Right lobe of liver (tissue), 6 donors: ENCODE measurements around the gene CELF4. TPM values are rescaled to one million over a fixed set of nuclear protein-coding genes. Genes with fewer than 3 reads are reported as not detected.
A peak's percentile ranks its signal among the peaks of the same experiment; 100 is the strongest.

Source experiments
- ATAC-seq, 4 donors: fragments of 200-7000 bp; cut with Tn5 transposase; one replicate each; pipeline ENCODE4 v1.9.1; 2020; ENCODE audit warnings: mild to moderate bottlenecking in 4 of 4, moderate library complexity in 4 of 4
- DNase-seq, 3 donors: peaks; one replicate each; pipeline ENCODE4 v3.0.0-alpha.2; 2020
- H3K27ac ChIP-seq, 3 donors: fragments of 200-600 bp; one replicate each; pipeline ENCODE4 v1.8.0; 2022
- H3K27me3 ChIP-seq, 2 donors: fragments of 200-600 bp; one replicate each; pipeline ENCODE4 v1.8.0; 2022
- H3K36me3 ChIP-seq, 4 donors: fragments of 200-600 bp; sonication (generic) in 1 of 4; one replicate each; pipeline versions ENCODE4 v1.5.1 to v1.8.0; 2017 to 2022; ENCODE audit warnings: control low read depth in 1 of 4
- H3K4me1 ChIP-seq, 4 donors: fragments of 200-600 bp; sonication (generic) in 1 of 4; one replicate each; pipeline versions ENCODE4 v1.5.1 to v1.8.0; 2017 to 2022; ENCODE audit warnings: control low read depth in 1 of 4
- H3K4me3 ChIP-seq, 3 donors: fragments of 200-600 bp; one replicate each; pipeline ENCODE4 v1.8.0; 2022
- H3K9me3 ChIP-seq, 4 donors: fragments of 200-600 bp; sonication (generic) in 1 of 4; one replicate each; pipeline versions ENCODE4 v1.5.1 to v1.8.0; 2017 to 2022; ENCODE audit warnings: control low read depth in 1 of 4
- POLR2A ChIP-seq: fragments of 450-650 bp; IDR thresholded peaks from one replicate; pipeline ENCODE4 v1.6.1; 2017; ENCODE audit warnings: antibody characterized with exemption, mild to moderate bottlenecking
- WGBS: methylation state at CpG from one replicate; pipeline ENCODE4 v1.1.6; 2018; ENCODE audit warnings: low coverage, low lambda C conversion rate; ENCODE audit not compliant: insufficient coverage; ENCODE audit errors: missing lambda C conversion rate; 5-methylcytosine and 5-hydroxymethylcytosine counted together
- intact Hi-C, 2 donors: fragments of 100-400 bp; cut with DNase I; formaldehyde crosslinking; loops; one replicate each; pipeline versions ENCODE4 v1.11.2 to v1.14.1; 2022
- total RNA-seq, 6 experiments: library from RNA; depleted of rRNA in 2 of 6; stranded (reverse); fragments of >200 nt in 2 of 6; fragmentation: NEBNext Ultra II Directional in 3 of 6; extraction: Animal tissue kit (Norgen Biotek cat#: 25700) in 3 of 6; gene quantifications; one replicate each; pipeline versions ENCODE4 v1.1.0 to v1.2.4, GENCODE V29; 2016 to 2023
- TF ChIP-seq, protein P1 (sequence below), 4 donors: fragments of 200-600 bp in 3 of 4; fragments of 450-650 bp in 1 of 4; IDR thresholded peaks; one replicate each; pipeline versions ENCODE4 v1.5.1 to v1.8.0; 2016 to 2022; ENCODE audit warnings: antibody characterized with exemption in 4 of 4, mild to moderate bottlenecking in 2 of 4
- donor health status: DM: no; HTN: yes; CAD: no.
- donor health status: DM: no; HTN: no; CAD: no.
- donor health status: DM: no; HTN: no; CAD: no.
- donor health status: DM: no; HTN: yes; CAD: no.
- donor health status: DM: no; HTN: yes; CAD: no.

The CELF4 gene
- total RNA-seq, 6 experiments from 2014 or later = 0.06 TPM; not detected in 5

DNA sequence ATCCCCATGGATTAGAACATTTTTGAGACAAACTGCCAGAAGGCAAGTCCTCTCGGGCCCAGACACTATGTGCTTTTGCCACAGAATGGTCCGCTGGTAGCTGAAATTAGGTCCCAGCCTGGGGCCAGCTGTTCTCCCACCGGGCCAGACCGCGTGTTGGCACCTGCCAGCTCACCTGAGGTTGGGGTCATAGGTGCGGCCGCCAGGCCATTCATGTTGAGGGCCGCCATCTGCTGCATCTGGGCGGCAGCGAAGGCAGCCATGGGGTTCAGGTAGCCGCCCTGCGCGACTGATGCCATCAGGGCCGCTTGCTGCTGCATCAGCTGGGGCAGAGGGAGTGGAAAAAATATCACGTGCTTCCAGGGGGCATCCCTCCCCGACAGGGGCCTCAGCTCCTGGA is 292.8 kb downstream of the CELF4 start:
- Histone ChIP-seq H3K4me3 (no peak overlapping the region), H3K4me1 (no peaks in the 10 kb centered on the region), H3K9me3 (no peaks in the 10 kb centered on the region), H3K36me3 (no peaks in the 10 kb centered on the region), H3K27me3 (no peaks in the 10 kb centered on the region), H3K27ac (no peak overlapping the region)
- ATAC-seq (no peak), DNase-seq (no peak)
- TF ChIP-seq, protein P1, sequence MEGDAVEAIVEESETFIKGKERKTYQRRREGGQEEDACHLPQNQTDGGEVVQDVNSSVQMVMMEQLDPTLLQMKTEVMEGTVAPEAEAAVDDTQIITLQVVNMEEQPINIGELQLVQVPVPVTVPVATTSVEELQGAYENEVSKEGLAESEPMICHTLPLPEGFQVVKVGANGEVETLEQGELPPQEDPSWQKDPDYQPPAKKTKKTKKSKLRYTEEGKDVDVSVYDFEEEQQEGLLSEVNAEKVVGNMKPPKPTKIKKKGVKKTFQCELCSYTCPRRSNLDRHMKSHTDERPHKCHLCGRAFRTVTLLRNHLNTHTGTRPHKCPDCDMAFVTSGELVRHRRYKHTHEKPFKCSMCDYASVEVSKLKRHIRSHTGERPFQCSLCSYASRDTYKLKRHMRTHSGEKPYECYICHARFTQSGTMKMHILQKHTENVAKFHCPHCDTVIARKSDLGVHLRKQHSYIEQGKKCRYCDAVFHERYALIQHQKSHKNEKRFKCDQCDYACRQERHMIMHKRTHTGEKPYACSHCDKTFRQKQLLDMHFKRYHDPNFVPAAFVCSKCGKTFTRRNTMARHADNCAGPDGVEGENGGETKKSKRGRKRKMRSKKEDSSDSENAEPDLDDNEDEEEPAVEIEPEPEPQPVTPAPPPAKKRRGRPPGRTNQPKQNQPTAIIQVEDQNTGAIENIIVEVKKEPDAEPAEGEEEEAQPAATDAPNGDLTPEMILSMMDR (IDR thresholded peaks at IDR 0.05) = no peak
- TF ChIP-seq POLR2A = no peak
- WGBS = 0% methylated on average over 1 of the region's 16 CpGs
- intact Hi-C loops = no loop called here

DNA sequence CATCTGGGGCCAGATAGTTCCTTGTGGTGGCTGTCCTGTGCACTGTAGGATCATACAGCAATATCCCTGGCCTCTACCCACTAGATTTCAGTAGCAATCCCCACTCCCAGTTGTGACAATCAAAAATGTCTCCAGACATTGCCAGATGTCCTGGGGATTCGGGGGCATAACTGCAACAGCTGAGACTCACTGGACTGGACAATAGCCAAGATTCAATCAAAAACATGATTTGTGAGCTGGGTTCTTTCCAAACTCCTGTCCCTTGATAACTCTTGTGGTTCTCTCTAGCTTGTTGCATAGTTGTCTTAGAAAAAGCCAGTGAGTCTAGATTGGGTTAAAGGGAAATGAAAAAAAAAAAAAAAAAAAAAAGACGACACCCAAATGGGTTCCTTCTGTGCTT is 293.4 kb downstream of the CELF4 start:
- TF ChIP-seq, protein P1 (IDR thresholded peaks at IDR 0.05) = no peak
- TF ChIP-seq POLR2A = no peak

DNA sequence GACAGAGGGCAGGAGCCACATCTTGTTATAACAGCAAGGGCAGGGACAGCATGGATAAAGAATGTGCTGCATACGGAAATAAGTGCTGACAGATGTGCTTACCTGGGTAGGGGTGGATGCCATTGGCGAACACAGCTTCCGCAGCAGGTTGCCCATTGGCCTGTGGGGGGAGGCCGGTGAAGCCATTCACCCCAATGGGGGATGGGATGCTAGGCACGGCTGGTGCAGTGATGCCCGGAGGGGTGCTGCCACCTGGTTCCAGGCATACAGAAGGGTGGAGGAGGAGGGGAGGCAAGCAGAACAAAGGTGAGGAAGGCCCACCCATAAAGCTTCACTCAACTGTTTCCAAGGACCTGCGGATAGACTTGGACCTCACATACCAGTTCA is 294.9 kb downstream of the CELF4 start:
- ATAC-seq = no peak
- no peak overlapping the region for H3K27ac ChIP-seq
- DNase-seq = no peak
- H3K27me3 ChIP-seq = no peaks in the 10 kb centered on the region
- H3K9me3 ChIP-seq = no peaks in the 10 kb centered on the region
- H3K4me1 ChIP-seq = no peaks in the 10 kb centered on the region
- WGBS = 72% methylated on average over 7 of the region's 7 CpGs
- TF ChIP-seq, protein P1 (IDR thresholded peaks at IDR 0.05) = no peak
- no peak for TF ChIP-seq POLR2A
- intact Hi-C loops = no loop called here
- H3K36me3 ChIP-seq = no peaks in the 10 kb centered on the region
- H3K4me3 ChIP-seq = no peak overlapping the region

More for the DNA sequence above, 293.4 kb downstream of the CELF4 start:
- no peaks in the 10 kb centered on the region for H3K4me1 ChIP-seq
- H3K36me3 ChIP-seq = no peaks in the 10 kb centered on the region
- H3K27ac ChIP-seq = no peak overlapping the region
- no peak for ATAC-seq
- no CpG with 5 or more reads among the region's 2 CpGs for WGBS
- DNase-seq = no peak
- no peaks in the 10 kb centered on the region for H3K27me3 ChIP-seq
- H3K9me3 ChIP-seq = no peaks in the 10 kb centered on the region
- intact Hi-C loops = no loop called here
- no peak overlapping the region for H3K4me3 ChIP-seq

DNA sequence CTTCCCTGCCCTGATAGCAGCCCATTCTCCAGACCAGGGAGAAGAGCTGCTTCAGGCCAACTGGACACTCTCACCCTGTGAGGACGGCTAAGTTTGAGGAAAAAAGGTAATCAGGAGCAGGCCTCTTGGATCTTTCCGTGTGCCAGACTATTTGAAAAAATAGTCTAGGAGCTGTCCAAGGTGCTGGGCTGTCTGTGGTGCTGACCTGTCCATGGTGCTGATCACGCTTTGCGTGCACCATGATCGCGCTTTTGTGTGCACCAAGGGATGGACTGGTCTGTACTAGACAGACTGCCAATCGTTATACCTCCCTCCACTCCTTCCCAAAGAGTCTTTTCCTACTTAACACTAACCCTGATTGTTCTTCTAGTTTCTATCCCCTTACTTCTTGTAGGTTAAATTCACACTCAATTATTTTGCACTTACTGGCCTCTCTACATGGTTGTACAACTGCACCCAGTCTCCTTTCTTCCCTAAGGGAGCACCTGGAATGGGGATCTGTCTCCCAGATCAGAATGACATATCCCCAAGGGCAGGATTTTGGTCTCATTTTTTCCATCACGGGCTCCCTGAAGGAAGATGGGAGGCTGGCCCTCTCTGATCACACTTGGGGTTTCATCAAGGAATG is 295.4 kb downstream of the CELF4 start:
- H3K27ac ChIP-seq = no peak overlapping the region
- H3K4me1 ChIP-seq = no peaks in the 10 kb centered on the region
- H3K27me3 ChIP-seq = no peaks in the 10 kb centered on the region
- intact Hi-C loops = no loop called here
- no peaks in the 10 kb centered on the region for H3K9me3 ChIP-seq
- 39% methylated on average over 6 of the region's 8 CpGs for WGBS
- H3K4me3 ChIP-seq = no peak overlapping the region
- TF ChIP-seq, protein P1 (IDR thresholded peaks at IDR 0.05) = no peak
- TF ChIP-seq POLR2A = no peak
- DNase-seq (no peak), ATAC-seq (peak; percentile 39 to 82 (median 57))
- H3K36me3 ChIP-seq = no peaks in the 10 kb centered on the region
